ENCODE data around the gene RGS6. TPM values are rescaled to one million over a fixed set of nuclear protein-coding genes. Genes with fewer than 3 reads are reported as not detected.

The RGS6 gene
- total and polyA plus RNA-seq, 4 donors = 0.06 to 5.3 (median 0.17) TPM; not detected in 1

GRCh38 chr14:72402377-72402772, 470.1 kb downstream of the RGS6 start:
- no peak for DNase-seq (ENCODE audit: low spot score)
- 73% methylated on average over 3 of the region's 3 CpGs for WGBS
- no peak overlapping the region for H3K27ac ChIP-seq (ENCODE audit: low read depth in 1 of 2, low read length in 2 of 2)
- H3K9ac ChIP-seq (ENCODE audit: low read depth in 1 of 2, low read length in 2 of 2) = no peak overlapping the region
- no peak overlapping the region for H3K4me3 ChIP-seq (ENCODE audit: low read depth in 1 of 3, low read length in 3 of 3)
- H3K27me3 ChIP-seq (ENCODE audit: control insufficient read depth in 4 of 4, insufficient read depth in 4 of 4, low read length in 3 of 4) = peaks cover 0 to 11% (median 0%) of the 10 kb centered on the region in 4 donors
- H3K9me3 ChIP-seq (ENCODE audit: control insufficient read depth in 4 of 4, low read length in 3 of 4) = no peaks in the 10 kb centered on the region
- H3K36me3 ChIP-seq (ENCODE audit: control insufficient read depth in 4 of 4, insufficient read depth in 3 of 4, low read depth in 1 of 4, low read length in 3 of 4) = no peaks in the 10 kb centered on the region
- H3K4me1 ChIP-seq (ENCODE audit: control insufficient read depth in 4 of 4, insufficient read depth in 4 of 4, low read length in 3 of 4) = no peaks in the 10 kb centered on the region
- TF ChIP-seq REST (IDR thresholded peaks at IDR 0.05) (no peak), YY1 (IDR thresholded peaks at IDR 0.05) (no peak), EGR1 (IDR thresholded peaks at IDR 0.05; ENCODE audit: low read depth in 2 of 2) (no peak), SP1 (IDR thresholded peaks at IDR 0.05) (no peak), FOXA2 (IDR thresholded peaks at IDR 0.05) (no peak), HNF4G (IDR thresholded peaks at IDR 0.05) (no peak), TAF1 (conservative IDR thresholded peaks at IDR 0.05) (no peak), JUND (IDR thresholded peaks at IDR 0.05) (no peak), GABPA (IDR thresholded peaks at IDR 0.05 in 1 of 2, conservative IDR thresholded peaks at IDR 0.05 in 1 of 2) (no peak), RAD21 (IDR thresholded peaks at IDR 0.05) (no peak), NR2F2 (IDR thresholded peaks at IDR 0.05) (no peak), RXRA (IDR thresholded peaks at IDR 0.05) (no peak), FOXA1 (IDR thresholded peaks at IDR 0.05) (no peak), CTCF (IDR thresholded peaks at IDR 0.05; ENCODE audit: low read depth, low read length, missing input control) (no peak), HNF4A (conservative IDR thresholded peaks at IDR 0.05) (no peak), ATF3 (IDR thresholded peaks at IDR 0.05) (no peak)

DNA sequence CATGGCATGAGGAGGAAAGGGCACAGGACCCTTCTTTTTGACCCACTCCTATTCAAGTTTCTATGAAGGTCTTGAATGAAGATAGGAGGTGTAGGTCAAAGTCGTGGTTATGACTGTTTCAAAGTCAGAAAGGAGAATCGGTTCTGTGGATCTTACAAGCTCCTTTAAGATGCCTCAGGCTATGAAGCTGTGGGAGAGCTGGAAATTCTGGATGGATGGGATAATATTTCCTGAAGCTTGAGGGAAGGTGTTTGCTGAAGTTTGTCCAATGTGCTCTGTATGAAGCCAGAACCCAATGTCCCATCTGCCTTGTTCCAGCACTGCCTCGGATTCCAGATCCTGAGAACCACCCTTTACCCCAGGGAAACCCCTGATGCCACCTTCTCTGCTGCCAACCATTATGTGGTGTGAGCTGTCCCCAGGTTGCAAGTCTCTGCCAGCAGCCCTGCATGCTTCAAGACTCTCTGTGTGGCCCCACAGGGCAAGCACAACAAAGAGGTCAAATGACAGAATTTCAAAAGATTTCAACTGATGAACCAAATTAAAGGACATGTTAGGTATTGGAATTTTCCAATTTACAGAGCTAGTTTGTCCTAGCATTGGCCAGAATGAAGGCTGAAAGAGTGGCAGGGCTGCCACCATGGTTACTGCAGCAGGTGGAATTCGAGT, 472.0 kb downstream of the RGS6 start:
- no peaks in the 10 kb centered on the region for H3K9me3 ChIP-seq (ENCODE audit: control insufficient read depth in 4 of 4, low read length in 3 of 4)
- 73% methylated on average over 4 of the region's 4 CpGs for WGBS
- no peak overlapping the region for H3K9ac ChIP-seq (ENCODE audit: low read depth in 1 of 2, low read length in 2 of 2)
- no peak overlapping the region for H3K4me3 ChIP-seq (ENCODE audit: low read depth in 1 of 3, low read length in 3 of 3)
- DNase-seq (ENCODE audit: low spot score) = no peak
- peaks cover 0 to 11% (median 0%) of the 10 kb centered on the region in 4 donors for H3K27me3 ChIP-seq (ENCODE audit: control insufficient read depth in 4 of 4, insufficient read depth in 4 of 4, low read length in 3 of 4)
- no peaks in the 10 kb centered on the region for H3K36me3 ChIP-seq (ENCODE audit: control insufficient read depth in 4 of 4, insufficient read depth in 3 of 4, low read depth in 1 of 4, low read length in 3 of 4)
- H3K27ac ChIP-seq (ENCODE audit: low read depth in 1 of 2, low read length in 2 of 2) = no peak overlapping the region
- H3K4me1 ChIP-seq (ENCODE audit: control insufficient read depth in 4 of 4, insufficient read depth in 4 of 4, low read length in 3 of 4) = no peaks in the 10 kb centered on the region
- TF ChIP-seq ZBTB33 (IDR thresholded peaks at IDR 0.05) (no peak), TAF1 (conservative IDR thresholded peaks at IDR 0.05) (no peak), SP1 (IDR thresholded peaks at IDR 0.05) (no peak), CTCF (IDR thresholded peaks at IDR 0.05; ENCODE audit: low read depth, low read length, missing input control) (no peak), FOXA2 (IDR thresholded peaks at IDR 0.05) (no peak), YY1 (IDR thresholded peaks at IDR 0.05) (no peak), REST (IDR thresholded peaks at IDR 0.05) (no peak), RXRA (IDR thresholded peaks at IDR 0.05) (no peak), JUND (IDR thresholded peaks at IDR 0.05) (no peak), RAD21 (IDR thresholded peaks at IDR 0.05) (no peak)
